Measurements from ENCODE around the gene IKZF3.

DNA sequence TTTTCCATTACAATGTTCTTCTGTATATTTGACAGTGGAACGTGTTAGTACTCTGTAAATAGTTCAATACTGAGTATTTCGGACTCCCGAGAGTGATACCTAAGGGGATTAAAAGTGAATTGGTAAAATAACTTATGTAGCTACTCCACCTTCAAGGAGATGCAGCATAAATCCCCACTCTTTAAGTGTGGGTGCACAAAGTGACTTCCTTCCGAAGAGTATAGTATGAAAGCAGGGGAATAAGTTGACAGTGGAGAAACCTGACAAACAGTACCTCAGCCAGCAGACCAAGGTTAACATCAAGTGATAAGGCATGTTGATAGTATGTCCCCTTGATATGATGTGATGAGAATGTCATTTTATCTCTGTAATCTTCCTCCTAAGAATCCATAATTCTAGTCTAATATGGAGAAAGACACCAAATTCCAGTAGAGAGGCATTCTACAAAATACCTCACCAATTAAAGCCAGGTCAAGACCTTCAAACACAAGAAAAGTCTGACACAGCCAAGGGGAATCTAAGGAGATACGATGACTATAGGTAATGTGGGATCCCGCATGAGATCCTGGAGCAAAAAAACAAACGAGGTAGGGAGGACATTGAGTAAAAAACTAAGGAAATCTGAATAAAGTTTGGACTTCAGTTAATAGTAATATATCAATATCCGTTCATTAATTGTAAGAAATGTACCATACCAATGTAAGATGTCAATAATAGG is 2.1 kb upstream of the IKZF3 start:
- no peak for TF ChIP-seq GATA3 (IDR thresholded peaks at IDR 0.05; ENCODE audit: low read depth, low read length)
- no peak for TF ChIP-seq GATA2 (IDR thresholded peaks at IDR 0.05; ENCODE audit: low read depth, low read length)
